Heart right ventricle (tissue), 16 donors: ENCODE results near the gene RNU1-3. TPM values are rescaled to one million over a fixed set of nuclear protein-coding genes. Genes with fewer than 3 reads are reported as not detected.
A peak's percentile ranks its signal among the peaks of the same experiment; 100 is the strongest.
"Not testable (repeated sequence)": the region's sequence is repeated elsewhere in the genome, so short reads cannot be mapped to it uniquely, and the experiment has no call there.

ENCODE experiments used
- ATAC-seq, 8 donors: fragments of 200-7000 bp; cut with Tn5 transposase; one replicate each; pipeline ENCODE4 v1.9.1; 2020; ENCODE audit warnings: mild to moderate bottlenecking in 8 of 8, moderate library complexity in 8 of 8, moderate number of reproducible peaks in 1 of 8
- DNase-seq, 2 donors: peaks; one replicate each; pipeline ENCODE4 v3.0.0-alpha.2; 2020
- H3K27ac ChIP-seq, 10 donors: fragments of 200-600 bp; sonication (generic) in 2 of 10; one replicate each; pipeline versions ENCODE4 v1.5.0 to v1.8.0; 2020 to 2022; ENCODE audit warnings: mild to moderate bottlenecking in 3 of 10
- H3K27me3 ChIP-seq, 7 donors: fragments of 200-600 bp; one replicate each; pipeline ENCODE4 v1.8.0; 2021 to 2022; ENCODE audit warnings: mild to moderate bottlenecking in 2 of 7
- H3K36me3 ChIP-seq, 9 donors: fragments of 200-600 bp; sonication (generic) in 1 of 9; one replicate each; pipeline versions ENCODE4 v1.5.0 to v1.8.0; 2020 to 2022; ENCODE audit warnings: mild to moderate bottlenecking in 2 of 9
- H3K4me1 ChIP-seq, 9 donors: fragments of 200-600 bp; sonication (generic) in 1 of 9; one replicate each; pipeline versions ENCODE4 v1.5.0 to v1.8.0; 2020 to 2022; ENCODE audit warnings: mild to moderate bottlenecking in 4 of 9
- H3K4me3 ChIP-seq, 10 donors: fragments of 200-600 bp; sonication (generic) in 2 of 10; one replicate each; pipeline versions ENCODE4 v1.5.0 to v1.8.0; 2020 to 2022; ENCODE audit warnings: mild to moderate bottlenecking in 7 of 10, moderate library complexity in 2 of 10
- H3K9me3 ChIP-seq, 11 donors: fragments of 200-600 bp in 10 of 11; sonication (generic) in 2 of 11; one replicate each; pipeline versions ENCODE4 v1.5.0 to v1.8.0; 2013 to 2022; ENCODE audit warnings: mild to moderate bottlenecking in 2 of 11, control low read depth in 1 of 11, moderate library complexity in 1 of 11
- WGBS, 2 donors: extraction: QIAGEN DNeasy Blood & Tissue Kit; methylation state at CpG; one replicate each; pipeline ENCODE4 v1.1.7; 2013; ENCODE audit warnings: inconsistent platforms in 1 of 2; 5-methylcytosine and 5-hydroxymethylcytosine counted together
- intact Hi-C, 10 donors: fragments of 100-400 bp; cut with DNase I; formaldehyde crosslinking; loops; one replicate each; pipeline versions ENCODE4 v1.11.1 to v1.14.2; 2022
- polyA plus RNA-seq, 2 donors: library from polyadenylated mRNA; stranded (reverse); fragments of 200-250 nt; gene quantifications; one replicate each; pipeline ENCODE4 v1.2.3, GENCODE V29; 2013
- total RNA-seq, 10 donors: library from RNA; stranded (reverse); fragmentation: NEBNext Ultra II Directional in 3 of 10; extraction: Animal tissue kit (Norgen Biotek cat#: 25700) in 3 of 10; gene quantifications; one replicate each; pipeline versions ENCODE4 v1.2.1 to v1.2.4, GENCODE V29; 2021 to 2023
- donor health status: Arrhythmogenic right ventricular cardiomyopathy.
- donor health status: ischemic (EF 13 %, LVEDD 7.1; RV severe dilation, severe dysfunction).
- donor health status: healthy with polysubstance abuse.
- donor health status: DM: no; HTN: yes; CAD: no.
- donor health status: DM: no; HTN: no; CAD: no.
- donor health status: ischemic (EF 25% LVEDD 6.9; RV normal size, moderate dysfunction).
- donor health status: ischemic (EF 25% LVEDD 5.7; RV mildly dilated, moderate dysfunction).
- donor health status: healthy.
- donor health status: DM: yes; HTN: yes; CAD: no.
- donor health status: Ischemic cardiomyopathy.
- donor health status: ischemic (EF 35%, LVEDD 5.7; RV mildly dilated, moderate dysfunction).
- donor health status: nonischemic (EF 11% LVEDD 7.7; RV severe dilation, severe dysfunction).
- donor health status: DM: yes; HTN: yes; CAD: no.
- donor health status: PGD.
- donor health status: ischemic (EF 29% LVEDD 5.4; RV normal size, mild dysfunction).
- donor health status: nonischemic (EF 23%, LVEDD 6.1; RV moderate dilation, normal function).

RNU1-3 gene
- total and polyA plus RNA-seq, 12 donors = 635 to 5,242 (median 1,949) TPM; not detected in 2

DNA sequence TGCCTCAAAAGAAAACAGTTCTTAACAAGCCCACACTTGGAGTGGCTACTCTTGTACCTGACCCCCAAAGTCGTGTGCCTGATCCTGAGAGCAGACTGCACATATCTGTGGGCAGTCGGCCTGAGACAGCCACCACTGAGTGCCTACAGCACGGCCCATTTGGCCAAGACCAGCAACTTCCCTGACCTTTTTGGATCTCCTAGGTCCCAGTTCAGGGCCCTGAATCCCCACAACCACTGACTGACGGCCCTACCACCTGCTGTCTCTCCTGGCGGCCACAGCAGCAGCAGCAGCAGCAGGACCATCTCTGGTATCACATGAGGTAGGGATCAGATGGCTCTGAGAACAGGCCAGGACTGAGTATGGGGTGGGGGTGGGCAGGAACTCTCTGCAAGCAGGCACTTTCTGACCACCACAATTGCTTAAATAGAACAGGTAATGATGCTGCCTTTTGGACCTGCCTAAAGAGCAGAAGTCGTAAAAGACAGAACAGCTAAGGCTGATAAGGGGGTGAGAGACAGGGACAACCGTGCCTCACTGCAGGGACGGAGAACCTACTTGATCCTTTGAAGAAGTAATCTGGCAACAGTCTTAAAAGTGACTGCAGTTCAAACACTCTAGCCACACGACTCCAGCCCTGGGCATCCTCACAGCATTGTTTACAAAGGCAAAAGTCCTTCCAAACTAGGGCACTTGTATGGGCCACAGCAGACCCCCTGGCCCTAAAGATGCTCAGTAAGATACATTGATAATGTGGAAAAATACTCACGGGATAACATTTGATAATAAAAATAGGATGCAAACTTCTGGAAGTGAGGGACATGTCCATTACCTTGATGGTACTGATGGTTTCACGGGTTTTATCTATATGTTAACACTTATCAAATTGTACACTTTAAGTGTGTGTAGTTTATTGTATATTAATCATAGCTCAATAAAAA, 27.4 kb downstream of the RNU1-3 start:
- peaks cover 9 to 39% (median 21%) of the 10 kb centered on the region in 9 donors for H3K4me1 ChIP-seq
- H3K9me3 ChIP-seq, H3K4me3 ChIP-seq, H3K27ac ChIP-seq, H3K27me3 ChIP-seq, intact Hi-C loops: not testable (repeated sequence)
- DNase-seq (peak in 1 of 2 donors; percentile 10), ATAC-seq (peak in 1 of 8 donors; percentile 1)
- WGBS, 2 donors = 74 to 75% methylated on average over 11 of the region's 11 CpGs
- H3K36me3 ChIP-seq = peaks cover 0 to 30% (median 0%) of the 10 kb centered on the region in 9 donors

DNA sequence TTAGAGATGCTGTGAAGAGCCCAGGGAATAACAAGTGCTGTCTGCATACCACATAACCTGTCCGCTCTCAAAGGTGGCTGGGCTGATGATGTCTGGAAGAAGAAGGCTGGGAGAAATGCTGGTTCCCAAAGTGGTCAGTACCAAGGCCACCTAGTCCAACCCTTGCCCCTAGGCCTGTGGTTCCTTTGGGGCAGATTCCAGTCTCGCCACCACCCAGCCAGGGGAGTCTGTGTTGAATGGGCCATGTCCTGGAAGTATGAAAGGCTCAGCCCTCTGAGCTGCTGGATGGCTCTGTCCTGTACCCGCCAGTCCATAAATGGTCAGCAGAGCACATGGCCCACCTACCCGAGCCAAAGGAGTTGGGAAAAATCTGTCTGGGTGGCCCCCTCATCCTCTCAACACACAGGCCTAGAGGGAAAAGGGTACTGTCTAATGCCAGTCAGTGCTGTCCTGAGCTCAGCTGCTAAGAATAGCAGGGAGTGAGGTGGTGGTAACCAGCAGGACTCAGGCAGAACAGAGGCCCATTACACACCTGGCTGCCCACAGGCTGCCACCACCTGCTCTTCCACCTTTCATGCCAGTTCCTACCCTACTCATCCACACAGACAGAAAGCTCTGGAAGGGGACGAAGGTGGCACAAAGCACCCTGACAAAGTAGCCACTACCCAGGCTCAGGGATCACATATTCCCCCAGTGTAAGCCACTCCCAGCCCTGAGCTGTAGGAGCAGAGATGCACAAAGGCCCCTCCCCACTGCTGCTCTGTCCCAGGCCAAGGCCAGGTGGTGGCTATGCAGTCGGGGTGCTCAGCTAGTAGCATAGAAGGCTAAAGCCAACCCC, 28.6 kb downstream of the RNU1-3 start:
- intact Hi-C loops, H3K27ac ChIP-seq, H3K9me3 ChIP-seq, H3K27me3 ChIP-seq, H3K4me3 ChIP-seq: not testable (repeated sequence)
- peaks cover 7 to 29% (median 11%) of the 10 kb centered on the region in 9 donors for H3K4me1 ChIP-seq
- H3K36me3 ChIP-seq = peaks cover 0 to 42% (median 10%) of the 10 kb centered on the region in 9 donors
- peak; percentile 51 to 80 (median 68) for ATAC-seq
- peak in 1 of 2 donors; percentile 7 for DNase-seq
- 86 to 91% methylated on average over 6 of the region's 6 CpGs for WGBS, 2 donors

DNA sequence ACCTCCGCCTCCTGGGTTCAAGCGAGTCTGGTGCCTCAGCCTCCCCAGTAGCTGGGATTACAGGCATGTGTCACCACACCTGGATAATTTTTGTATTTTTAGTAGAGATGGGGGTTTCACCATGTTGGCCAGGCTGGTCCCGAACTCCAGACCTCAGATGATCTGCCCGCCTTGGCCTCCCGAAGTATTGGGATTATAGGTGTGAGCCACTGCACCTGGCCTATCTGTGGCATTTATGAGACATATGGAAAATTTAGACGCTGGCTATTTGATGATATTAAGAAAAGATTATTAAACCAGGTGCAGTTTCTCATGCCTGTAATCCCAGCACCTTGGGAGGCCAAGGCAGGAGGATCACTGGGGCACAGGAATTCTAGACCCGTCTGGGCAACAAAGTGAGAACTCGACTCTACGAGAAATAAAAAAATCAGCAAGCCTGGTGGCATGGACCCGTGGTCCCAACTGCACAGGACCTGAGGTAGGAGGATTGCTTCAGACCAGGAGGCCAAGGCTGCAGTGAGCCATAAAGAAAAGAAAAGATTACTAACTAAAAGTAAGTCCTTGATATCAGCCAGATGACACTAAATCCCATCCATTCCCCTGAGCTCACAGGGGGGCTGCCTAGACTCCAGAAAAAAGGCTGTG, 30.1 kb downstream of the RNU1-3 start:
- peaks cover 0 to 56% (median 22%) of the 10 kb centered on the region in 9 donors for H3K36me3 ChIP-seq
- H3K4me1 ChIP-seq = peaks cover 0 to 15% (median 0%) of the 10 kb centered on the region in 9 donors
- ATAC-seq, intact Hi-C loops, H3K4me3 ChIP-seq, H3K27ac ChIP-seq, H3K9me3 ChIP-seq, H3K27me3 ChIP-seq: not testable (repeated sequence)
- 89 to 91% methylated on average over 10 of the region's 10 CpGs for WGBS, 2 donors
- peak in 1 of 2 donors; percentile 8 for DNase-seq

DNA sequence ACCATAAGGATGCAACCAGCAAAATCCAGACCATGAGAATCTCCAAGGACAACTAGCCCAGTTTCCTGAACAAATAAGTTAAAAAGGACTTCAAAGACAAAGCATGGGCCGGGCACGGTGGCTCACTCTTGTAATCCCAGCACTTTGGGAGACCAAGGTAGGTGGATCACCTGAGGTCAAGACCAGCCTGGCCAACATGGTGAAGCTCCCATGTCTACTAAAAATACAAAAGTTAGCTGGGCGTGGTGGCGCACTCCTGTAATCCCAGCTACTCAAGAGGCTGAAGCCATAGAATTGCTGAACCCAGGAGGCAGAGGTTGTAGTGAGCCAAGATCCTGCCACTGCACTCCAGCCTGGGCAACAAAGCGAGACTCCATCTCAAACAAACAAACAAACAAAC, 30.8 kb downstream of the RNU1-3 start:
- 97 to 98% methylated on average over 5 of the region's 5 CpGs for WGBS, 2 donors
- intact Hi-C loops, H3K9me3 ChIP-seq, H3K27ac ChIP-seq, H3K27me3 ChIP-seq, ATAC-seq, H3K4me3 ChIP-seq: not testable (repeated sequence)
- Histone ChIP-seq H3K4me1 (peaks cover 0 to 15% (median 0%) of the 10 kb centered on the region in 9 donors), H3K36me3 (peaks cover 0 to 64% (median 29%) of the 10 kb centered on the region in 9 donors)
- DNase-seq = peak in 1 of 2 donors; percentile 9

DNA sequence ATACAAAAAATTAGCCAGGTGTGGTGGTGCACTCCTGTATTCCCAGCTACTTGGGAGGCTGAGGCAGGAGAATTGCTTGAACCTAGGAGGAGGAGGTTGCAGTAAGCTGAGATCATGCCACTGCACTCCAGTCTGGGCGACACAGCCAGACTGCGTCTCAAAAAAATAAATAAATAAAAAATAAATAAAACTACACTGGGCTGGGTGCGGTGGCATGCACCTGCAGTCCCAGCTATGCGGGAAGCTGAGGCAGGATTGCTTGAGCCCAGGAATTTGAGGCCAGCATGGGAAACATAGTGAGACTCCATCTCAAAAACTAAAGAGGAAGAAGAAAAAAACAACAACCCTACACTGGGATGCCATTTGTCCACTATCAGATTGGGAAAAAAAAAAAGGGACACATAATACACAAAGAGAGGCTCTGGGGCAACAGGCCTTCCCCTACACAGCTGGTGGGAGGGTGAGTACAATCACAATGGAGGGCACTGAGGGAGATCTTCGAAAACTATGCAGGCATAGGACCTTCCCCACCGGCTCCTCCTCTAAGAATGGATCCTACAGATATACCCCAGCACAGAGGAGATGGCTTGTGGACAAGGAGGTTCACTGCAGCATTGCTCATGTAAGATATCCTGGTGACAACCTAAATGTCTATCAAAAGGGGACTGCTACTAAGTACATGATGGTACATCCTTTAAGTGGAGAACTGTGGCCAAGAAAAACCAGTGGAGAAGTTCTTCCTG, 33.0 kb downstream of the RNU1-3 start:
- H3K9me3 ChIP-seq, H3K4me1 ChIP-seq, H3K4me3 ChIP-seq, H3K27me3 ChIP-seq, H3K27ac ChIP-seq, intact Hi-C loops, ATAC-seq: not testable (repeated sequence)
- WGBS, 2 donors = 96% methylated on average over 6 of the region's 6 CpGs
- H3K36me3 ChIP-seq = peaks cover 0 to 76% (median 47%) of the 10 kb centered on the region in 9 donors
- peak in 1 of 2 donors; percentile 4 for DNase-seq

DNA sequence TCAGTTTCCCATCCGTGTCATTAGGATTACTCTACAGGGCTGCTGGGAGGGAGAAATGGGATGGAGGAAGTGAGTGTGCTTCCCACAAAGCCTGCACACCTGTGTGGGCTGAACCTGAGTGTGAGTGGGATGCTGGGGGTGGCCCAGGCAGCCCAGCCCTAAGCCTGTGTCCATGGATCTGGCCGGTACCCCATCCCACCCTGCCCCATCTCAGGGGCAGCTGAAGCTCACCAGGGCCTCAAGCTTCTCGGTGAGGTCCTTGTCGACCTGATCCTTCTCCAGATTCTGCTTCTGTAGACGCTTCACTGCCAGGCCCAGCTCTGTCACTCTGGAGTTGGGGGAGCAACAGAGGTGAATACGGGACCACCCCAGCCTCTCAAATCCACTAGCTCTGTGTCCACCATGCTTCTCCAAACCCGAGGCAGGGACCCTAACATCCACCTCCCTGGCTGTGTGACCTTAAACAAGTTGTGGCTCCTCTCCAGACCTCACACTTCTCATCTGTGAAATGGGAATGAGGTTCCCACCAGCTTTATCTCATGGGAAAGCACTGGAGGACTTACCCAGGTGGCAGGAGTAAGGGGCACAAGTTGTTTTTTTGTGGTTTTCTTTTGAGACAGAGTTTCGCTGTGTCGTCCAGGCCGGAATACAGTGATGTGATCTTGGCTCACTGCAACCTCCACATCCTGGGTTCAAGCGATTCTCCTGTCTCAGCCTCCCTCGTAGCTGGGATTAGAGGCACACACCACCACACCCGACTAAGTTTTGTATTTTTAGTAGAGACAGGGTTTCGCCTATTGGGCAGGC, 34.5 kb downstream of the RNU1-3 start:
- H3K27me3 ChIP-seq, intact Hi-C loops, H3K27ac ChIP-seq, H3K4me3 ChIP-seq, H3K9me3 ChIP-seq, H3K4me1 ChIP-seq: not testable (repeated sequence)
- H3K36me3 ChIP-seq = peaks cover 0 to 91% (median 57%) of the 10 kb centered on the region in 9 donors
- WGBS, 2 donors = 94 to 96% methylated on average over 14 of the region's 14 CpGs
- DNase-seq (peak in 1 of 2 donors; percentile 9), ATAC-seq (peak in 1 of 8 donors; percentile 6)
